GM12875 (cell line): ENCODE results near the gene LEKR1.

Source experiments
- H3K4me3 ChIP-seq: one replicate; pipeline ENCODE4 v1.5.1; 2011; ENCODE audit warnings: low read depth, low read length, control low read depth
- TF ChIP-seq, protein P1 (sequence below): IDR thresholded peaks from 2 replicates; pipeline ENCODE4 v1.5.1; 2011; ENCODE audit warnings: low read depth, mild to moderate bottlenecking, control low read depth, inconsistent platforms, low read length, moderate library complexity, borderline replicate concordance; ENCODE audit not compliant: insufficient read depth

The LEKR1 gene

DNA sequence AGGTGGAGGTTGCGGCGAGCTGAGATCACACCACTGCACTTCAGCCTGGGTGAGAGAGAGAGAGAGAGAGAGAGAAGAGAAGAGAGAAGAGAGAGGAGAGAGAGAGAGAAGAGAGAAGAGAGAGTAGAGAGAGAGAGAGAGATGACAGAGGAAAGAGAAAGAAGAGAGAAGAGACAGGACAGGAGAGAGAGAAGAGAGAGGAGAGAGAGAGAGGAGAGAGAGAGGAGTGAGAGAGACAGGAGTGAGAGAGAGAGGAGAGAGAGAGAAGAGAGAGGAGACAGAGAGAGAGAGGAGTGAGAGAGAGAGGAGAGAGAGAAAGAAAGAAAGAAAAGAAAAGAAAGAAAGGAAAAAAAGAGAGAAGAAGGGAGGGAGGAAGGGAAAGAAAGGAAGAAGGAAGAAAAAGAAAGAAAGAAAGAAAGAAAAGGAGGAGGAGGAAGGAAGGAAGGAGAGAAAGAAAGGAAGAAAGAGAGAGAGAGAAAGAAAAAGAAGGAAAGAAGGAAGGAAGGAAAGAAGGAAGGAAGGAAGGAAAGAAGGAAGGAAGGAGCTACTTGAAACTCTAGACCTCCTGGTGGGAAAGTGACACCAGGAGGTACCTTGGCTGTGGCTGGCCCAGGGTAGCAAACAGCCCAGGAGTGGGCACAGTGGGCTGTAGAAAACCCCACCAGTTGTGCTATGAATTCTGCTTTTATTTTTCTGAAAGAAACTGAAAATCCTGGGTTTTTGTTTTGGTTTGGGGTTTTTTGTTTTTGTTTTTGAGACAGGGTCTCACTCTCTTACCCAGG, 245.8 kb downstream of the LEKR1 start:
- TF ChIP-seq, protein P1, sequence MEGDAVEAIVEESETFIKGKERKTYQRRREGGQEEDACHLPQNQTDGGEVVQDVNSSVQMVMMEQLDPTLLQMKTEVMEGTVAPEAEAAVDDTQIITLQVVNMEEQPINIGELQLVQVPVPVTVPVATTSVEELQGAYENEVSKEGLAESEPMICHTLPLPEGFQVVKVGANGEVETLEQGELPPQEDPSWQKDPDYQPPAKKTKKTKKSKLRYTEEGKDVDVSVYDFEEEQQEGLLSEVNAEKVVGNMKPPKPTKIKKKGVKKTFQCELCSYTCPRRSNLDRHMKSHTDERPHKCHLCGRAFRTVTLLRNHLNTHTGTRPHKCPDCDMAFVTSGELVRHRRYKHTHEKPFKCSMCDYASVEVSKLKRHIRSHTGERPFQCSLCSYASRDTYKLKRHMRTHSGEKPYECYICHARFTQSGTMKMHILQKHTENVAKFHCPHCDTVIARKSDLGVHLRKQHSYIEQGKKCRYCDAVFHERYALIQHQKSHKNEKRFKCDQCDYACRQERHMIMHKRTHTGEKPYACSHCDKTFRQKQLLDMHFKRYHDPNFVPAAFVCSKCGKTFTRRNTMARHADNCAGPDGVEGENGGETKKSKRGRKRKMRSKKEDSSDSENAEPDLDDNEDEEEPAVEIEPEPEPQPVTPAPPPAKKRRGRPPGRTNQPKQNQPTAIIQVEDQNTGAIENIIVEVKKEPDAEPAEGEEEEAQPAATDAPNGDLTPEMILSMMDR, result no peak
- H3K4me3 ChIP-seq, result no peak overlapping the region

- TF ChIP-seq, protein P1, result no peak
- no peak overlapping the region for H3K4me3 ChIP-seq
Observed at GRCh38 chr3:157073810-157074209, 247.7 kb downstream of the LEKR1 start.

DNA sequence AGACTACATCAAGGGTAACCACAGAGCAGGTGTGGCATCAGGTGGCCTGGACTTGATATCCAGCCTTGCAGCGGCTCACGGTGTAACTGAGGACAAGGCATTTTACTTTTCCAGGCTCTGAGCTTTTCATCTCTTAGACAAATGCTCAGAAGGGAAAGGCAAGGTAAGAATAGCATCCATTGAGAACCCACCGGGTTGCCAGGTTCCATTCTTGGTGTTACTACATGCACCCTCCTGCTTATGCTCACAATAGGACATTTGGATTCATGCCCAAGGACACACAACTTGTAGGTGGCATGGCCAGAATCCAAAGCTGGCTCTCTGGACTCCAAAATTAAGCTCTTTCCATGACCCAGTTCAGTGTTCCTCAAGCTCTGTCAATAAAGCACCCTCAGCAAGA, 248.3 kb downstream of the LEKR1 start:
- TF ChIP-seq, protein P1, result no peak
- H3K4me3 ChIP-seq, result no peak overlapping the region

DNA sequence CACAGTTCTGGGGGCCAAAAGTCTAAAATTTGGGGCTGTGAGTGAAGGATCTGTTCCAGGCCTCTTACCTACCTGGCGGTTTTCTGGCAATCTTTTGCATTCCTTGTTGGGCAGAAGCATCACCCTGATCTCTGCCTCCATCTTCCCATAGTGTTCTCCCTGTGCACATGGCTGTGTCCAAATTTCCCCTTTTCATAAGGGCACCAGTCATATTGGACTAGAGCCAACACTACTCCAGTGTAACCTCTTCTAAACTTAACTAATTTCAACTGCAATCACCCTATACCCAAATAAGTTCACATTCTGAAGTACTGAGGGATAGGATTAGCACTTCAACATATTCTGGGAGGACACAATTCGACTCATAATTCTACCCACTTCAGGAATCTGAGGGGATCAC, 248.8 kb downstream of the LEKR1 start:
- TF ChIP-seq, protein P1, result no peak
- H3K4me3 ChIP-seq, result no peak overlapping the region

DNA sequence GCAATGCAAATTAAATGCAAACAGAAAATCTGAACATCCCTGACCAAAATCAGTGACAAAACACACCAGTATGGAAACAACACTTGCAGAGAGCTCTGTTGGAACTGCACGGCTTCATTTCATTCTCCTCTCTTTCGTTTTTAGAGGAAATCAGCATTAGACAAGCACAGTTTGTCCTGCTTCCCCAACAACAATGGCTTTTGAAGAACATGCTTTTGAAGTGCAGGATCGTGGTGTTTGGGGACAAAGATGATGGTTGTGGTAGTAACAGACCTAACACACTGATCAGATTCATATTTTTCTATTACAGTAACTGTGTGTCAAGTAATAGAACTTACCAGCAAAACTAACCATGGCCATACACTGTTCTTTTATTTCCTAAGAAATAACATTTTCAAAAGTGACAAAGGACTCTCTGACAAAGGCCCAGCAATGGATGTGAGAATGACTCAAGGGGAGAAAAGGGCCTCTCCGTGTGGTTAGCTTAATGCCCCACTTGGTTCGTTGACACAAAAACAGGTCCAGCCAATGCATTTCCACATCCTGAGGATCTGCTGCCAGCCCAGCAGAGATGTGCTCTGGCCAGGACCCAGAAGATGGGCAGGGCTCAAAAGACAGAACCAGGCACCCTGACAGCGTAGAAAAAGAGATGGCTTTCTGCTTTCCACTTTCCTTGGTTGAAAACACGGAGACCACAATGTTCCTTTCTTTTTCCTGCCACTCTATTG, 249.7 kb downstream of the LEKR1 start:
- no peak overlapping the region for H3K4me3 ChIP-seq
- TF ChIP-seq, protein P1, result no peak

DNA sequence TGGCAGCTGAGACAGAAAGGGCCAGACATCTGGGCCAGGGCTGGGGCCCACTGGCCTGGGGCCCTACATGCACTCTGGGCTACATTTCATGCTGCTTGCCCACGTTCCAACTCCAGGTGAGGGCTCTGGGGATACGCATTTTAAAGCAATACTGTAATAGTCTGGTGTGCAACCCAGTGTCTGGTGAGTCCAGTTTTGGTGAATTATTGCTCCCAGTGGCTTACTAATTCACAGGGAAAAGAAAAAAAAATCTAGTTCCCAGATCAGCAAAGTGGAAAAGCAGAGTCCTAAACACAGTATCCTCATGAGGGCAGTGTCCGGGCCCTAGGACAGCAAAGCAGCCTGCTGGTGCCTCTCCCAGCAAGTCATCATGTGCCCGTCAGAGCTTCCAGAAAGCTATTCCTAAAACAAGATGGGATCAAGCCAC, 251.4 kb downstream of the LEKR1 start:
- no peak overlapping the region for H3K4me3 ChIP-seq
- TF ChIP-seq, protein P1, result no peak
